LNCaP clone FGC (cell line): ENCODE data around the gene LYPD5.
A peak's percentile ranks its signal among the peaks of the same experiment; 100 is the strongest.

Source experiments
- DNase-seq: peaks from one replicate; pipeline ENCODE4 v3.0.0-alpha.2; 2011; ENCODE audit warnings: low read depth
- H3K4me3 ChIP-seq: 2 replicates; pipeline ENCODE4 v1.5.1; 2011; ENCODE audit warnings: mild to moderate bottlenecking, low read depth, low read length, control low read depth
- CTCF ChIP-seq: IDR thresholded peaks from 2 replicates; pipeline ENCODE4 v1.5.1; 2012; ENCODE audit warnings: mild to moderate bottlenecking; ENCODE audit not compliant: control insufficient read depth, insufficient read depth; ENCODE audit errors: extremely low read depth

Gene LYPD5

GRCh38 chr19:43754253-43754502 is 48.1 kb downstream of the LYPD5 start:
- peak overlapping the region; percentile 75 for H3K4me3 ChIP-seq
- no peak for TF ChIP-seq CTCF
- DNase-seq: no peak

- DNase-seq: no peak
- TF ChIP-seq CTCF: no peak
- no peak overlapping the region for H3K4me3 ChIP-seq
These were observed 49.9 kb downstream of the LYPD5 start for GRCh38 chr19:43752287-43752875.

GRCh38 chr19:43751466-43752220 is 50.6 kb downstream of the LYPD5 start:
- DNase-seq: no peak
- no peak for TF ChIP-seq CTCF
- no peak overlapping the region for H3K4me3 ChIP-seq

- no peak overlapping the region for H3K4me3 ChIP-seq
- TF ChIP-seq CTCF: no peak
- DNase-seq: no peak
These were observed 52.3 kb downstream of the LYPD5 start for GRCh38 chr19:43749898-43750297.

- no peak for TF ChIP-seq CTCF
- no peak for DNase-seq
- no peak overlapping the region for H3K4me3 ChIP-seq
These were observed 53.1 kb downstream of the LYPD5 start for GRCh38 chr19:43749152-43749551.

- DNase-seq: no peak
- no peak for TF ChIP-seq CTCF
- H3K4me3 ChIP-seq: no peak overlapping the region
These were observed 53.6 kb downstream of the LYPD5 start for GRCh38 chr19:43748685-43749084.

- no peak overlapping the region for H3K4me3 ChIP-seq
- TF ChIP-seq CTCF: no peak
- DNase-seq: no peak
These were observed 54.0 kb downstream of the LYPD5 start for GRCh38 chr19:43748205-43748594.
